Type B pancreatic cell (in vitro differentiated cells): Measurements from ENCODE around the gene SLC2A5. TPM values are rescaled to one million over a fixed set of nuclear protein-coding genes. Genes with fewer than 3 reads are reported as not detected.
"Not testable (repeated sequence)": the region's sequence is repeated elsewhere in the genome, so short reads cannot be mapped to it uniquely, and the experiment has no call there.

ENCODE experiments used
- DNase-seq: peaks from one replicate; pipeline ENCODE4 v3.0.0; 2021; ENCODE audit warnings: mixed read lengths; ENCODE audit not compliant: unreplicated experiment; ENCODE audit errors: extremely low spot score
- H3K27ac Mint-ChIP-seq: 2 replicates; pipeline ENCODE4 v1.8.0; 2021; ENCODE audit warnings: mild to moderate bottlenecking, mixed read lengths
- H3K27me3 Mint-ChIP-seq: 2 replicates; pipeline ENCODE4 v1.8.0; 2021; ENCODE audit warnings: mixed read lengths
- H3K36me3 Mint-ChIP-seq: 2 replicates; pipeline ENCODE4 v1.8.0; 2021; ENCODE audit warnings: mixed read lengths
- H3K4me1 Mint-ChIP-seq: one replicate; pipeline ENCODE4 v1.8.0; 2021; ENCODE audit warnings: mixed read lengths; ENCODE audit not compliant: unreplicated experiment
- H3K4me3 Mint-ChIP-seq: 2 replicates; pipeline ENCODE4 v1.8.0; 2021; ENCODE audit warnings: mild to moderate bottlenecking, mixed read lengths
- H3K9me3 Mint-ChIP-seq: 2 replicates; pipeline ENCODE4 v1.8.0; 2021; ENCODE audit warnings: mixed read lengths
- CTCF ChIP-seq: fragments of 200-600 bp; sonication (generic); conservative IDR thresholded peaks from 2 replicates; pipeline ENCODE4 v1.5.0; 2021; ENCODE audit warnings: antibody characterized with exemption, mild to moderate bottlenecking
- total RNA-seq: library from RNA; stranded (reverse); gene quantifications from 2 replicates; pipeline ENCODE4 v1.2.1, GENCODE V29; 2021; ENCODE audit warnings: low replicate concordance

Gene SLC2A5
- total RNA-seq, 1 donor from 2014 or later = 2.7 TPM

DNA sequence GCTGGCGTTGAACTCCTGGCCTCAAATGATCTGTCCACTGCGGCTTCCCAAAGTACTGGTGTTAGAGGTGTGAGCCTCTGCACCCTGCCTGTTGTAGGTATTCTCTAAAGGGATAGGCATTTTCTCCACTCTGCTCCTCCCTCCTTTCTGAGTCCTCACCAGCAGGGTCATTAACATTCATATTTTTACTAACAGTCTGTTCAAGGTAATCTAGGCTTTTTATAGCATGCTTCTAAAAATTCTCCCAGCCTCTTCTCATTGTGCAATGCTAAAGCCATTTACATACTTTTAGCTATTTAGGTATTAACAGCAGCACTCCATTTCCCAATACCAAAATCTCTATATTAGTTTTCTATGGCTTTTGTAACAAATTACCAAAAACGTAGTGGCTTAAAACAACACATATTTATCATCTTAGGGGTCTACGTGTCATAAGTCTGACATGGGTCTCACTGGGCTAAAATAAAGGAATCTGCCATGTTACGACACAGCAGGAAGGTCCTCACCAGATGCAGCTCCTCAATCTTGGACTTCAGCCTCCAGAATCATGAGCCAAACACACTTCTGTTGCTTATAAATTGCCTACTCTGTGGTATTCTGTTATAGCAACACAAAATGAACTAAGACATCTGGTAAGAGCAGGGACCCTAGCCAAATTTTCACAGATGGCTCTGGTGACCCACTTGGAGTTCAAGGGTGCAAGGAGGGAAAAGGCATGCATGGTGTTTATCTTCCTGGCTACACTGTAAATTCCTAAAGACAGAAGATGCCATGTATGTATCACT lies 40.3 kb downstream of the SLC2A5 start:
- Mint-ChIP-seq H3K27ac (no peak overlapping the region), H3K4me1 (no peaks in the 10 kb centered on the region), H3K4me3 (no peak overlapping the region), H3K36me3 (no peaks in the 10 kb centered on the region), H3K9me3 (peaks cover 2% of the 10 kb centered on the region), H3K27me3 (peaks cover 7% of the 10 kb centered on the region)
- TF ChIP-seq CTCF = no peak
- DNase-seq = no peak

DNA sequence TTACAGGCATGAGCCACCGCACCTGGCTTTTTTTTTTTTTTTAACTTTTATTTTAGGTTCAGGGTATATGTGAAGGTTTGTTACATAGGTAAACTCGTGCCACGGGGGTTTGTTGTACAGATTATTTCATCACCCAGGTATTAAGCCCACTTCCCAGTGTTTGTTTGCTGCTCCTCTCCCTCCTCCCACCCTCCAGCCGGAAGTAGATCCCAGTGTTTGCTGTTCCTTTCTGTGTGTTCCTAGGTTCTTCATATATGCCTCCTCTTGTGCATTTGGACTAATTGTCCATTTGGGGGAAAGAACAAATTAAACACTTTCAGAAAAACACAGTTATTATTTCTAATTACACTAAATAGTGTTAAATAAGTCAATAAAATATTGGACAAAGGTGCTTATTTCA lies 42.1 kb downstream of the SLC2A5 start:
- no peak overlapping the region for H3K27ac Mint-ChIP-seq
- no peaks in the 10 kb centered on the region for H3K36me3 Mint-ChIP-seq
- no peaks in the 10 kb centered on the region for H3K4me1 Mint-ChIP-seq
- peaks cover 5% of the 10 kb centered on the region for H3K27me3 Mint-ChIP-seq
- TF ChIP-seq CTCF = no peak
- no peaks in the 10 kb centered on the region for H3K9me3 Mint-ChIP-seq
- no peak for DNase-seq
- H3K4me3 Mint-ChIP-seq = no peak overlapping the region

- no peaks in the 10 kb centered on the region for H3K4me1 Mint-ChIP-seq
- peaks cover 3% of the 10 kb centered on the region for H3K27me3 Mint-ChIP-seq
- no peak for DNase-seq
- H3K27ac Mint-ChIP-seq = no peak overlapping the region
- no peaks in the 10 kb centered on the region for H3K9me3 Mint-ChIP-seq
- H3K4me3 Mint-ChIP-seq = no peak overlapping the region
- H3K36me3 Mint-ChIP-seq = no peaks in the 10 kb centered on the region
- no peak for TF ChIP-seq CTCF
Observed at GRCh38 chr1:9025449-9025848, 44.0 kb downstream of the SLC2A5 start.

GRCh38 chr1:9024837-9025236 lies 44.6 kb downstream of the SLC2A5 start:
- Mint-ChIP-seq H3K36me3 (no peaks in the 10 kb centered on the region), H3K27me3 (peaks cover 3% of the 10 kb centered on the region), H3K27ac (no peak overlapping the region), H3K4me1 (peaks cover 3% of the 10 kb centered on the region), H3K9me3 (no peaks in the 10 kb centered on the region), H3K4me3 (no peak overlapping the region)
- DNase-seq = no peak
- no peak for TF ChIP-seq CTCF

DNA sequence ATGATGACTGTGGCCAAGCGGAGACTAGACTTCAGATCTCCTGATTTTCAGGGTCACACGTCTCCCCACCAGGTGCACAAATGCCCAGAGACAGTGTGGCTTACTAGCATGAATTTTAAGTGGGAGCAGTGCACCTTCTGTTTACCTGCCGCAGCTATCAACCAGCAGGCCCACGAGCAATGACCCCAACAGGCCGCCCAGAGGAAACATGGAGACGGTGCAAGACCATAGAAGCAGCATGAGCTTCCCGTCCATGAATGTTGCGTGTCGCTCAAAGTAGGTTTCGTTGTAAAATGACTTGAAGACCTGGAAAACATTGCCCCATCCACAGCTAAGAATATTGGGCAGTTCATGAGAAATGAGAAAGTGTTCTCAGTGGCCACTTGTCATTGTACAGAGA lies 46.7 kb downstream of the SLC2A5 start:
- H3K27ac Mint-ChIP-seq = no peak overlapping the region

DNA sequence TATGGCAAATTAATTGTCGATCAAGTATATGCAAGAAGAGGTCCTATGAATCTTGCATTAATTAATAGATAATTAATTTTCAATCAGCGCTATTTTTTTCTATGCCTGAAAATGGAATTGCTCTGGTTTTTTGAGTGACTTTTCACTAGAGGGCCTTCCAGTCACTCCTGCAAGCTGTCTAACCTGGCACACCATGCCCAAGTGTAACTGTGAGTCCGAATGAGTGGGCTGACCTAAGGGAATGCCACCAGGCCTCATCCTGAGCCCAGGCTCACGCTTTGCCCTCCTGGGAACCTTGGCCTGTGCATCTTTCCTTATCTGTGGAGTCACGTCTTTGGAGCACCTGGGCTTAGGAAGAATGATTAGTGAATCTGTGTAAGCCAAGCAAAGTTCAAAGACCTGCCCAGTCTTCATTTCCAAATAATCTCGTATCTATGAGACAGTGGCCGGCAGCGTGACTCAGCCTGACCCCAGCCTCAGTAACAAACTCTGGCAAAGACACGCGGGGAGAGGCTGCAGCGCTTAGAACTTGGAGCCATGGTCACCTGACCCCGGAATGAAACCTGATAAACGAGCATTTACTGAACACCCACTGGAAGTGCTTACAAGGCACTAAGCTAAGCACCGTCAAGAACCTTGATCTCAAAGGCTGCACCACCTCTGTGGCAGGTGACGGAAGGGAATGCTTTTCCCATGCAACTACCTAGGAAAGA lies 47.3 kb downstream of the SLC2A5 start:
- not testable (repeated sequence) for DNase-seq, H3K4me1 Mint-ChIP-seq, H3K9me3 Mint-ChIP-seq, H3K27me3 Mint-ChIP-seq, H3K4me3 Mint-ChIP-seq, H3K36me3 Mint-ChIP-seq, H3K27ac Mint-ChIP-seq

More for the DNA sequence above, 46.7 kb downstream of the SLC2A5 start:
- no peak overlapping the region for H3K4me3 Mint-ChIP-seq
- no peak for TF ChIP-seq CTCF
- no peaks in the 10 kb centered on the region for H3K36me3 Mint-ChIP-seq
- no peak for DNase-seq
- no peaks in the 10 kb centered on the region for H3K9me3 Mint-ChIP-seq
- peaks cover 5% of the 10 kb centered on the region for H3K4me1 Mint-ChIP-seq
- no peaks in the 10 kb centered on the region for H3K27me3 Mint-ChIP-seq
